ENCODE data around the gene ARL2.

DNA sequence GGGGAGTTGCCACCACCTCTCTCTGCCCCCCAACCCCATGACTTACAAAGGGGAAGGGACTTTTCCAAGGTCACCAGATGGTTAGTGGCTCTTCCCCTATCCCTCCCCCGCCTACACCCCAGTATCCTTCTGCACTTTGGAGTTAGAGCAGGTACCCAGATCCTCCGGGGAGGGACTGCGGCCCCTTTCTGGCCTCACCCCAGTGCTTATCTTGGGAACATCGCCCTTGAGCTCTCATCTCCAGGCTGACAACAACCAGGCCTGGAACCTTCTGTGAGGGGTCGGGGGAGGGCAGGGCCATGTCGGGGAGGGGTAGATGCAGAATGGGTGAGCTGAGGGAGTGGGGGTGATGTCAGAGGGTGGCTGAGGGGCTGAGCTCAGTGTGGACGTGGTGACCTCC, 51.9 kb downstream of the ARL2 start:
- TF ChIP-seq POLR2AphosphoS5 (IDR thresholded peaks at IDR 0.05; ENCODE audit: borderline replicate concordance, low read depth, low read length): no peak
- TF ChIP-seq EZH2 (IDR thresholded peaks at IDR 0.05): no peak
- no peak for TF ChIP-seq FOXP2 (optimal IDR thresholded peaks at IDR 0.05; ENCODE audit: control extremely low read depth, extremely low read length, insufficient read depth)

Data from SK-N-MC (cell line).